Activated T-helper 17 cell treated with anti-CD3 and anti-CD28 coated beads, Interleukin-2, amount 50 U/mL, for 72 hours (primary cell): ENCODE results near the gene GPR17. TPM values are rescaled to one million over a fixed set of nuclear protein-coding genes. Genes with fewer than 3 reads are reported as not detected.

ENCODE experiments used
- ATAC-seq: fragments of 150-1000 bp; cut with Tn5 transposase; replicated peaks from 2 replicates; pipeline ENCODE4 v1.10.0; 2021; ENCODE audit warnings: mild to moderate bottlenecking, moderate library complexity
- H3K27ac Mint-ChIP-seq: one replicate; pipeline ENCODE4 v1.8.0; 2022; ENCODE audit warnings: mixed read lengths
- H3K27me3 Mint-ChIP-seq: one replicate; pipeline ENCODE4 v1.8.0; 2022; ENCODE audit warnings: mixed read lengths
- H3K36me3 Mint-ChIP-seq: one replicate; pipeline ENCODE4 v1.8.0; 2022; ENCODE audit warnings: low read depth, mild to moderate bottlenecking, mixed read lengths
- H3K4me1 Mint-ChIP-seq: one replicate; pipeline ENCODE4 v1.8.0; 2022; ENCODE audit warnings: mixed read lengths
- H3K4me3 Mint-ChIP-seq: one replicate; pipeline ENCODE4 v1.8.0; 2022; ENCODE audit warnings: mild to moderate bottlenecking, mixed read lengths
- H3K9me3 Mint-ChIP-seq: one replicate; pipeline ENCODE4 v1.8.0; 2022; ENCODE audit warnings: mixed read lengths
- total RNA-seq, 2 donors: library from RNA; stranded (reverse); gene quantifications; one replicate each; pipeline ENCODE4 v1.2.3, GENCODE V29; 2022

GPR17 gene
- total RNA-seq, 2 donors from 2014 or later, result not detected

DNA sequence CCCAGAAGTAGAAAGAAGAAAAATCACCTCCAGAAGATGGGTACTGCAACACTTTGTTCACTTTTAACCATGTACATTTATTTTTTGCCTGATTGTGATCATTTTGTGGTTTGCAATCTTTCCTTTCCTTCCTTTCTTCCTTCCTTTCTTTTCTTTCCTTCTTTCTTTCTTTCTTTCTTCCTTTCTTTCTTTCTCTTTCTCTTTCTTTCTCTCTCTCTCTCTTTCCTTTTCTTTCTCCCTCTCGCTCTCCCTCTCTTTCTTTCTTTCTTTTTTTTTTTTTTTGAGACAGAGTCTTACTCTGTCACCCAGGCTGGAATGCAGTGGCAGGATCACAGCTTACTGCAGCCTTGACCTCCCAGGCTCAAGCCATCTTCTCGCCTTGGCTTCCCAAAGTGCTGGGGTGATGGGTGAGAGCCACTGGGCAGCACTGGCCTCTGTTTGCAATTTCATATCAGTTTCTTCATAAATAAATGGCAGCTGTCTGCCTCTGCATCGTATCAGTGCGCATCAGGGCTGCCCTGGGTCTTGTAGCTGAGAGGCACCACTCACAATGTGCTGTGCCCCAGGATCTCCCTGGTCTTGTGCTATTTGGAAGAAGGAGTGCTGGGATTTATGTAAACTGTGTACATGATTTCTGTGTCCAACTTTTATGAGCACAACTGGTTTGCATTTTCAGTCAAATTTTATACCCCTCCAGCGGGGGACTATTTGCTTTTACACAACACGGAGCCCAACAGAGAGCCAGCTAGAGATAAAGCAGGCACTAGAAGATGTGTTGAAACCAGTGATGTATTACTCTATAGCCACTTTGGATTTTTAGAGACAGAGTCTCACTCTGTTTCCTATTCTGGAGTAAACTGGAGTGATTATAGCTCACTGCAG is 36.3 kb downstream of the GPR17 start:
- no peaks in the 10 kb centered on the region for H3K36me3 Mint-ChIP-seq
- H3K27ac Mint-ChIP-seq, result no peak overlapping the region
- no peaks in the 10 kb centered on the region for H3K4me1 Mint-ChIP-seq
- H3K27me3 Mint-ChIP-seq, result peaks cover 17% of the 10 kb centered on the region
- H3K9me3 Mint-ChIP-seq, result no peaks in the 10 kb centered on the region
- no peak overlapping the region for H3K4me3 Mint-ChIP-seq
- ATAC-seq, result no peak

GRCh38 chr2:127683056-127683455 is 37.1 kb downstream of the GPR17 start:
- H3K9me3 Mint-ChIP-seq, result no peaks in the 10 kb centered on the region
- no peaks in the 10 kb centered on the region for H3K4me1 Mint-ChIP-seq
- H3K4me3 Mint-ChIP-seq, result no peak overlapping the region
- no peak for ATAC-seq
- H3K27ac Mint-ChIP-seq, result no peak overlapping the region
- no peaks in the 10 kb centered on the region for H3K36me3 Mint-ChIP-seq
- peaks cover 13% of the 10 kb centered on the region for H3K27me3 Mint-ChIP-seq

DNA sequence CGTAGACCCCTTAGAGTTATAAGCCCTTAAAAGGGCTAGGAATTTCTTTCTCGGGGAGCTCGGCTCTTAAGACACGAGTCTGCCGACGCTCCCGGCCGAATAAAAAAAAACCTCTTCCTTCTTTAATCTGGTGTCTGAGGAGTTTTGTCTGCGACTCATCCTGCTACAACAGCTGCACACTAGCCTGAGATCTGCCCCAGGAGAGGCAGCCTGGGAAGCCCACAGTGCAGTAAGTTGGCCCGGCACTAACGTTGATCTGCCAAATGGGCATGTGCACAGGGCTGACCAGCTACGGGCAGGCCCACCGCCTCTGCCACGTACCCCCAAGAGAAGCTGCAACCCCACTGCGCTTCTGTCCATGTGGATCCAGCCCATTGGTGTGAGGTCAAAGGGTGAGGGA is 37.8 kb downstream of the GPR17 start:
- no peak for ATAC-seq
- Mint-ChIP-seq H3K27me3 (peaks cover 9% of the 10 kb centered on the region), H3K36me3 (no peaks in the 10 kb centered on the region)

GRCh38 chr2:127685410-127686080 is 39.6 kb downstream of the GPR17 start:
- no peak overlapping the region for H3K4me3 Mint-ChIP-seq
- no peaks in the 10 kb centered on the region for H3K4me1 Mint-ChIP-seq
- peaks cover 10% of the 10 kb centered on the region for H3K27me3 Mint-ChIP-seq
- no peaks in the 10 kb centered on the region for H3K36me3 Mint-ChIP-seq
- no peak overlapping the region for H3K27ac Mint-ChIP-seq
- H3K9me3 Mint-ChIP-seq, result no peaks in the 10 kb centered on the region
- ATAC-seq, result no peak

More for the DNA sequence above, 37.8 kb downstream of the GPR17 start:
- Mint-ChIP-seq H3K4me3 (no peak overlapping the region), H3K4me1 (no peaks in the 10 kb centered on the region), H3K9me3 (no peaks in the 10 kb centered on the region), H3K27ac (no peak overlapping the region)

DNA sequence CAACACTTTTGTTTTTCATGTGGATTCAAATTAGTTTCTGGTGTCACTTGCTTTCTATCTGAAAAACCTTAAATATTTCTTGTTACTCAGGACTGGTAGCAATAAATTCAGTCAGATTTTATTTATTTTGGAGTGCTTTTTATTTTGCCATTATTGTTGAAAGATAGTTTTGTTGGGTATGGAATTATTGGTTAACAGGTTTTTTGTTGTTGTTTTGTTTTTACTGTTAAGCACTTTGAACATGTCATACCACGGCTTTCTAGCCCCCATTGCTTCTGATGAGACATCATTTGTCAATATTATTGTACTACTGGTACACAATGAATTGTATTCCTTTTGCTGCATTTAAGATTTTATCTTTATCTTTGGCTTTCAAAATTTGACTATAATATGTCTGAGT is 42.5 kb downstream of the GPR17 start:
- Mint-ChIP-seq H3K4me1 (no peaks in the 10 kb centered on the region), H3K9me3 (peaks cover 8% of the 10 kb centered on the region)

GRCh38 chr2:127690696-127691095 is 44.7 kb downstream of the GPR17 start:
- no peaks in the 10 kb centered on the region for H3K36me3 Mint-ChIP-seq
- no peak overlapping the region for H3K27ac Mint-ChIP-seq

More for the DNA sequence above, 42.5 kb downstream of the GPR17 start:
- Mint-ChIP-seq H3K27me3 (peaks cover 10% of the 10 kb centered on the region), H3K36me3 (no peaks in the 10 kb centered on the region), H3K27ac (no peak overlapping the region), H3K4me3 (no peak overlapping the region)
- ATAC-seq, result no peak

DNA sequence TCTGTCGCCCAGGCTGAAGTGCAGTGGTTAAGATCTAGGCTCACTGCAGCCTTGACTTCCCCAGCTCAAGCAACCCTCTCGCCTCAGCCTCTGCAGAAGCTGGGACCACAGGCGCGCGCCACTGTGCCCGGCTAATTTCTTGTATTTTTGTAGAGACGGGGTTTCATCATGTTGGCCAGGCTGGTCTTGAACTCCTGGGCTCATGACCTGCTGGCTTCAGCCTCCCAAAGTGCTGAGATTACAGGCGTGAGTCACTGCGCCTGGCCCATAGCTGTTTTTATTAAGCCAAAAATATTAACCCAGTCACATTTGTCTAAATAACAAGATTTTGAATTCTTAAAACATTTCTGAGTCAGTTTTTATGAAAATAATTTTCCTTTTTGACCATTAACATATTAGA is 49.0 kb downstream of the GPR17 start:
- no peak for ATAC-seq
- Mint-ChIP-seq H3K27ac (no peak overlapping the region), H3K36me3 (no peaks in the 10 kb centered on the region), H3K9me3 (peaks cover 8% of the 10 kb centered on the region), H3K27me3 (no peaks in the 10 kb centered on the region), H3K4me1 (no peaks in the 10 kb centered on the region), H3K4me3 (no peak overlapping the region)

More at GRCh38 chr2:127690696-127691095, 44.7 kb downstream of the GPR17 start:
- Mint-ChIP-seq H3K27me3 (peaks cover 10% of the 10 kb centered on the region), H3K9me3 (peaks cover 8% of the 10 kb centered on the region), H3K4me1 (no peaks in the 10 kb centered on the region), H3K4me3 (no peak overlapping the region)
- no peak for ATAC-seq

GRCh38 chr2:127695491-127696472 is 49.8 kb downstream of the GPR17 start:
- Mint-ChIP-seq H3K27me3 (no peaks in the 10 kb centered on the region), H3K27ac (no peak overlapping the region), H3K4me1 (peaks cover 7% of the 10 kb centered on the region), H3K9me3 (peaks cover 8% of the 10 kb centered on the region), H3K4me3 (no peak overlapping the region), H3K36me3 (no peaks in the 10 kb centered on the region)
- peak; percentile 28 for ATAC-seq

DNA sequence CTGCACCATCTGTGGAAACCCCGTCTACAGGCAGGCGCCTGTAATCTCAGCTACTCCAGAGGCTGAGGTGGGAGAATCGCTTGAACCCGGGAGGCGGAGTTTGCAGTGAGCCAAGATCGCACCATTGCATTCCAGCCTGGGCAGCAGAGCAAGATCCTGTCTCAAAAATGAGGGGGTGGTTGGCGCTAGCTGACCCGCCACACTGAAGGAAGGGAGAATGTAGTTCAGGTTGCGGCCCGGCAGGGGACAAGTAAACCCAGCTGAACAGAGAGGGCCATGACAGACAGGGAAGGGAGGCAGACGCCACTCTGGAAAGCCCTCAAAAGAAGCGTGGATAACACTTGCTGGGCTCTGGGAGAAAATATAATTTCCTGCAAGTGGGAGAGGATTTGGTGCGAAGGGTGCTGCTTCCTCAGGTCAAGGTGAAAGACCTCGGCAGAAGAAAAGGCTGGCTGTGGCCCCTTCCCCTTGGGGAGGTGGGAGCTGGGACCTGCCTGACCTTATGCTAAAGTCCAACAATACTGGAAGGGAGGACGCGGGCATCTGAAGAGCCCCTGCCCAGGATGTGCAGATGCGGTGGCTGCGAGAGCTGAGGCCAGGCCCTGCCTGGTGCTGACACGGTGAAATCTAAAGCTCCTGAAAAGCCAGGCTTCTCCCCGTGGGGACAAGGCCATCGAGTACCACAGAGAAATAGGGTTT is 51.7 kb downstream of the GPR17 start:
- no peak for ATAC-seq
- Mint-ChIP-seq H3K9me3 (no peaks in the 10 kb centered on the region), H3K27ac (no peak overlapping the region), H3K27me3 (no peaks in the 10 kb centered on the region), H3K4me1 (peaks cover 7% of the 10 kb centered on the region), H3K4me3 (no peak overlapping the region), H3K36me3 (peaks cover 7% of the 10 kb centered on the region)

GRCh38 chr2:127698553-127699355 is 52.8 kb downstream of the GPR17 start:
- H3K9me3 Mint-ChIP-seq, result no peaks in the 10 kb centered on the region
- H3K27me3 Mint-ChIP-seq, result no peaks in the 10 kb centered on the region
- peaks cover 7% of the 10 kb centered on the region for H3K4me1 Mint-ChIP-seq
- no peak for ATAC-seq
- H3K27ac Mint-ChIP-seq, result peak overlapping the region; percentile 31
- H3K4me3 Mint-ChIP-seq, result no peak overlapping the region
- H3K36me3 Mint-ChIP-seq, result peaks cover 16% of the 10 kb centered on the region

DNA sequence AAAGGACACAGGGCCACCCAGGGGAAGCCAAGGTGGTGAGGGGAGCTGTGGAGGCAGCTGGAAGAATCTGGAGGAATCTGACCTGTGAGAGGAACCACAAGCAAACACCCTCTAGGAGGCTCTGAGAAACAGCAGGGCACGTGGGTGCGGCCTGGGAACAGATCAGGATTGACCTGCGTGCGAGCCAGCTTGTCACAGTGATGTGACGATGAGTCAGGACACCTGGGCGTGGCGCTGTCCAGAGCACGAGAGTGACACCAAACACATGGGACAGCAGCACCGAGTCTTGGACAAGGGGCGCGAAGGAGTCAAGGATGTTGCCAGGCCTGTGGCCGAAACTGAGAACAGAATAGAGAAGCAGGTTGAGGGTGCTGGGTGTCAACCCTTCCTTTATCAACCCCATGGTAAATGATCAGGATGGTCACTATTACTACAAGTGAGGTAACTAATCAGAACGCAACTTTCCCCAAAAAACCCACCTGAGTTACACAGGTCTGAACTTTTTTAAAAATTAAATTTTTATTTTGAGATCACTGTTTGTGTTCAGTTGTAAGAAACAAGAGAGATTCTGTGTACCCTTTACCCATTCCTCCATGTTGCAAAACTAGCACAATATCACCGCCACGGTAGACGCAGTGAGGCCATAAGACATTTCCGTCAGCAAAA is 54.7 kb downstream of the GPR17 start:
- Mint-ChIP-seq H3K36me3 (peaks cover 35% of the 10 kb centered on the region), H3K27me3 (no peaks in the 10 kb centered on the region)

DNA sequence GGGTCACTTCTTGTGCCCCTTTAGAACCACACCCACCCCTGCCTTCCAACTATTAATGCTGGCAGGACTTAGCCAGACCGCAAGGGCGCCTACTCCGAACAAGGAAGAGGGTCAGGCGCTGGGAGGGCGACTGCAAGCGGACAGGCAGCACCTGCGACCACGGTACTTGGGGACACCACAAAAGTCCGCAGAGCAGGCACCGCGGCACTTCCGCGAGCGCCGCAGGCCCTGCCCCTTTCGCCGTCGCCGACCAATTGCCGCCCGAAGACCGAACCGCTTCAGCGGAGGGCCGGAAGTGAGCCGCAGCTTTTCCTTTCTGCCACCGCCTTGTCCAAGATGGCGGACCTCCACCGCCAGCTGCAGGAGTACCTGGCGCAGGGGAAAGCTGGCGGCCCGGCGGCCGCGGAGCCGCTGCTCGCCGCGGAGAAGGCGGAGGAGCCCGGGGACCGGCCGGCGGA is 55.3 kb downstream of the GPR17 start, which contains the start of gene SFT2D3:
Gene SFT2D3 (plus strand): TSS at position 305 of the 458 bp plus-strand sequence. CDS start 32 bp downstream, at position 337.
- peak; percentile 87 for ATAC-seq
- Mint-ChIP-seq H3K27me3 (no peaks in the 10 kb centered on the region), H3K27ac (peak within 1 kb of the TSS; percentile 95), H3K9me3 (no peaks in the 10 kb centered on the region), H3K4me3 (peak within 1 kb of the TSS; percentile 91), H3K4me1 (peaks cover 12% of the 10 kb centered on the region), H3K36me3 (peaks cover 41% of the 10 kb centered on the region)

More for the DNA sequence above, 54.7 kb downstream of the GPR17 start:
- peaks cover 12% of the 10 kb centered on the region for H3K4me1 Mint-ChIP-seq
- peak; percentile 25 for ATAC-seq
- H3K9me3 Mint-ChIP-seq, result no peaks in the 10 kb centered on the region
- H3K4me3 Mint-ChIP-seq, result peak overlapping the region; percentile 88
- peak overlapping the region; percentile 92 for H3K27ac Mint-ChIP-seq
